ENCODE measurements around the gene LY6G6D.

Gene LY6G6D

GRCh38 chr6:31701666-31702404 lies 13.3 kb upstream of the LY6G6D start:
- ChIA-PET CTCF (interaction anchor here (1.3 to 1.8 kb wide), 4 partner anchors 9 to 28 kb away, joined by 4 to 6 read pairs (median 4); no protein-coding TSS in a partner anchor), POLR2A (interaction anchor here (0.6 kb wide), 1 partner anchor 127 kb away, joined by 3 read pairs; no protein-coding TSS in a partner anchor)
- TF ChIP-seq CTCF (IDR thresholded peaks at IDR 0.05; ENCODE audit: control extremely low read depth, extremely low read depth, low read depth, missing control alignments) = no peak
- DNase-seq (ENCODE audit: extremely low spot score) = no peak

- DNase-seq (ENCODE audit: extremely low spot score) = peak; percentile 35
- ChIA-PET CTCF (interaction anchor here (0.9 to 1.8 kb wide), 9 partner anchors 9 to 124 kb away, joined by 3 to 6 read pairs (median 4); partner anchors contain the start of genes LSM2 and LY6G5C), POLR2A (interaction anchor here (0.6 to 1.3 kb wide), 4 partner anchors 8 to 138 kb away, joined by 3 to 7 read pairs (median 5); partner anchors contain the start of gene GPANK1)
- no peak for TF ChIP-seq CTCF (IDR thresholded peaks at IDR 0.05; ENCODE audit: control extremely low read depth, extremely low read depth, low read depth, missing control alignments)
Measured at GRCh38 chr6:31702405-31702818, 12.7 kb upstream of the LY6G6D start.

- CTCF ChIA-PET = interaction anchor here (0.9 to 1.8 kb wide), 12 partner anchors 10 to 127 kb away, joined by 3 to 6 read pairs (median 4); partner anchors contain the start of genes LSM2, LY6G5C and VARS1
- no peak for TF ChIP-seq CTCF (IDR thresholded peaks at IDR 0.05; ENCODE audit: control extremely low read depth, extremely low read depth, low read depth, missing control alignments)
Measured at GRCh38 chr6:31702819-31703716, 12.1 kb upstream of the LY6G6D start, which contains the start of gene ABHD16A. ABHD16A (minus strand) TSS chr6:31703324; CDS start chr6:31703281, 43 bp downstream.

GRCh38 chr6:31705931-31706330 lies 9.2 kb upstream of the LY6G6D start:
- ChIA-PET POLR2A (interaction anchor here (0.6 kb wide), 1 partner anchor 540 kb away, joined by 3 read pairs; no protein-coding TSS in a partner anchor), CTCF (interaction anchor here (1.3 to 2.1 kb wide), 3 partner anchors 11 to 63 kb away, joined by 4 to 8 read pairs (median 5); no protein-coding TSS in a partner anchor)
- no peak for TF ChIP-seq CTCF (IDR thresholded peaks at IDR 0.05; ENCODE audit: control extremely low read depth, extremely low read depth, low read depth, missing control alignments)
- no peak for DNase-seq (ENCODE audit: extremely low spot score)

More at GRCh38 chr6:31702819-31703716, 12.1 kb upstream of the LY6G6D start, which contains the start of gene ABHD16A:
- POLR2A ChIA-PET = interaction anchor here (0.5 to 1.3 kb wide), 6 partner anchors 8 to 195 kb away, joined by 3 to 7 read pairs (median 5); partner anchors contain the start of gene GPANK1
- DNase-seq (ENCODE audit: extremely low spot score) = peak; percentile 99

GRCh38 chr6:31706599-31706998 lies 8.5 kb upstream of the LY6G6D start, which contains the start of gene LY6G6F:
LY6G6F (plus strand) TSS chr6:31706866; CDS start chr6:31706907, 41 bp downstream.
- POLR2A ChIA-PET = no interaction called here
- CTCF ChIA-PET = interaction anchor here (0.6 to 2.1 kb wide), 4 partner anchors 12 to 246 kb away, joined by 3 to 8 read pairs (median 4); no protein-coding TSS in a partner anchor

More at GRCh38 chr6:31706599-31706998, 8.5 kb upstream of the LY6G6D start, which contains the start of gene LY6G6F:
- no peak for TF ChIP-seq CTCF (IDR thresholded peaks at IDR 0.05; ENCODE audit: control extremely low read depth, extremely low read depth, low read depth, missing control alignments)
- DNase-seq (ENCODE audit: extremely low spot score) = no peak

Data from GM10248 (cell line).